Activated CD4-positive, alpha-beta T cell treated with anti-CD3 and anti-CD28 coated beads, Interleukin-10, Interleukin-2, amounts not matched to agents 100 ng/mL and 50 ng/mL, durations not matched to agents 16 hours and 8 hours (primary cell): ENCODE measurements around the gene SLC11A2.

ENCODE experiments used
- DNase-seq: peaks from one replicate; pipeline ENCODE4 v3.0.0-alpha.2; 2020

Gene SLC11A2

DNA sequence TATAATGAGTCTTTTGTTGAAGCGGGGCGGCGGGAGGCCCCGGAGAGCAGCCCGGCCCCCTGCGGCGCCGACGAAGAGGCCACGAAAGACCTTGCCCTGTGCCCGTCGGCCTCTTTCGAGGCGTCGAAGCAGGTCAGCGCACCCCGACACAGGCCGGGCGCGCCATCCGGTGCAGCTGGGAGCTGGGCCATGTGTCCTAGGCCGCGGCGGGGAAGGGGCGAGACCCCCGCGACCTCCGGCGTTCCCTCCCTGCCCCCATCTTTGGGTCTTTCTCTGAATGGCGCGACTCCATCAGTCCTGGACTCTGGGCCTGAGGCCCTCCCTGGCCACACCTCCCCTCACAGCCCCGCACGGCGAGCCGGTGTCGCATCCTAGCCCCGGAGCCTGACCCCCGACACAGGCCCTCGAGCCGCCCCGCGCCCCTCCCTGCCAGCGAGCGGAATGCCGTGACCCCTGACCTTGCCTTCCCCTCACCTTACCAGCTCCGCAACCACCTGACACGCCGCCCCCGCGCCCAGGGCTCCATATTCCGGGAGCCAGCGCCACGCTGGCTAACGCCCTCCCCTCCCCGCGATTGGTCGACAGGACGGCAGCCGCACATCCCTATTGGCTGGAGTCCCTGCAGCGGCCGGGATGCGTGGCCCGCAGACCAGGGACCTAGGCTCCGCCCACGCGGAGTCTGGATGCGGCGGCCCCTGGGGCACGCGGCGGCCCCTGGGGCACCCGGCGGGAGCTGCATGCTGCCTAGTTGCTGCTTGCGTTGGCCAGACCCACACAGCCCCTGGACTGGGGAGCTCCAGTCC, at the start of gene SLC11A2:
Gene SLC11A2, minus strand, starts transcription at position 549 of the 803 bp plus-strand sequence. CDS start 15,656 bp downstream, outside the sequence.
- peak; percentile 97 for DNase-seq

DNA sequence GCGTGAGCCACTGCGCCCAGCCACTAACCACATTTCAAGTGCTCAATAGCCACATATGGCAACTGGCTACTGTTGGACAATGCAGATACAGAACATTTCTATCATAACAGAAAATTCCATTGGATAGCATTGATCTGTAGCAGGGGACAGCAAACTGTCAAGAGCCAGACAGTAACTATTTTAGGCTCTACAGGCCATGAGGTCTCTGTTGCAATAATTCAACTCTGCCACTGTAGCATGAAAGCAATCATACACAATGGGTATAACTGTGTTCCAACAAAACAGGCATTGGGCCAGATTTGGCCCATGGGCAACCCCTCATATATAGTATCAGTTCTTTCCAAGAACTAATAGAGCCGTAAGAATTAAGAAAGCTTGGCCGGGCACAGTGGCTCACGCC, 49.2 kb upstream of the SLC11A2 start:
- no peak for DNase-seq

DNA sequence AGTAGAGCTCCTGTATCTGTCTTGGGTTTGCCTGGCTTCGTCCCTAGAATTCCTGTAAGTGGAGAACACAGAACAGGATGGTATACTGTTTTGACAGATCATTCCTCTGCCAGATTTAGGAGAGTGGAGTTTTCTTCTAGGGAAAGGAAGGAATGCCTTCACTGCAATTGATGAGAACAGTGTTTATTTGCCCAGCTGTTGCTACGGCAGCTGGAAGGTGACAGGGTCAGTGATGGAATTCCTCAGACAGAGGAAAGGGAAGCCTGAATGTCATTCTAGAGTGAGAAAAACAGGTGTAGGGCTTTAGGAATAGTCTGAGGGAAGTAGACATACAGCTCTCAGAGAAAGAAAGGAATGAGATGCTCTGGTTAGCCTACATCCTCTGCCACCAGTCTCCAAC, 45.5 kb upstream of the SLC11A2 start:
- no peak for DNase-seq

DNA sequence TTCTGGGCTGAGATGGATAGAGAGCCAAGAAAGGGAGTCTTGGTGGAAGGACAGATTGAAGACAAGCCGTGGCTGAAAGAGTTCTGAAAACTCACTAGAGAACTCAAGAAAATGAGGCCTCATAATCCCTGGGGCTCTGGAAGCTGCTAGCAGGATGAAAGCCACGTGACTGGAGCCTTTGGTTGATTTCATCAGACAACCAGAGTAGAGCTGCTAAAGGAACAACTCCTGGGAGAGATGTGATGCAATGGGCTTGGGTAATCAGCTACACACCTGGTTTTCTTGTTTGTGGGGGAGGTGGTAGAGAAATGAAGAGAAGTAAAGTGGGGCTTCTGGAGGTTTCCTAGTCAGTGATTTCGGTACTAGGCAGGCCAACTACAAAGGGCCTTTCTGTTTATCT, 43.8 kb upstream of the SLC11A2 start:
- DNase-seq: no peak

DNA sequence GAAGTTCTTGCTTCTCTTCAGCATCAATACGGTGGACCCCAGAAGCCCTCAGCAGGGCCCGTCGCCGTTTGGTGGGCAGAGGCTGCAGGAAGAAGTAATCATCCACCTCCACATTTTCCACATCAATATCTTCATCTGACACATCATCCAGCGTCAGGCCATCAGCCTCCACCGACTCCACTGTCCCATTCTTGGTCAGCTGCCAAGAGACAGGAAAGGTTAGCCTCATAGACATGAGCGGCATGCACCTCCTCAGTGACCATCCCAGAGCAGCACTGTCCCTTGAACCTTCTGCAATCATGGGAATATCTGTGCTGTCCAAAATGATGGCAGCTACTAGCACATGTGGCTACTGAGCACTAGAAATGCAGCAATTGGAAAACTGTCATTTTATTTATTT, 41.6 kb upstream of the SLC11A2 start:
- no peak for DNase-seq

DNA sequence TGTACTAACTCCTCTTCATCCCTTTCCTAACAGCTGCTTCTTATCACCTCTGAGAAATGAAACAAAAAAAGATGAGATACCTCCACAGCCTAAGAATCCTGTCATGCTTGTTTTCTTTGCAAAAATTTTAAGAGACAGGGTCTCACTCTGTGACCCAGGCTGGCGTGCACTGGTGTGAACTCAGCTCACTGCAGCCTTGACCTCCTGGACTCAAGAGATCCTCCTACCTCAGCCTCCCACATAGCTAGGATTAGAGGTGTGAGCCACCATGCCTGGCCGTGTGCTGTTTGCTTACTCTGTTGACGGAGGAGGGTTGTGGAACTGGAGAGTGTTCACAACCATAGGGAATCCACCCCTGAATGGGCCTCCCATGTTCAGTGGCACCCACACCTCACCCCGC, 41.0 kb upstream of the SLC11A2 start:
- no peak for DNase-seq

DNA sequence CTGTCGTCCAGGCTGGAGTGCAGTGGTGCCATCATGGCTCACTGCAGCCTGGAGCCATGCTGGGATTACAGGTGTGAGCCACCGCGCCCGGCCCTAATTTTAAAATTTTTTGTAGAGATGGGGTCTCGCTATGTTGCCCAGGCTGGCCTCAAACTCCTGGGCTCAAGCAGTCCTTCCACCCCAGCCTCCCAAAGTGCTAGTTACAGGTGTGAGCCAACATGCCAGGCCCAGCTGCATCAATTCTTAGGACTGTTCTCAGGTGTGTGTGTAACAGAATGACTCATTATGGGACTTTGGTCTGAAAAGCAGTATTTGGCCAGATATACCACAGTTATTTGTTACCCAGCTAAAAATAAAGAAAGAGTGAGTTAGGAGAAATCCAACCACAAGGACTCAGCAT, 39.3 kb upstream of the SLC11A2 start:
- no peak for DNase-seq

DNA sequence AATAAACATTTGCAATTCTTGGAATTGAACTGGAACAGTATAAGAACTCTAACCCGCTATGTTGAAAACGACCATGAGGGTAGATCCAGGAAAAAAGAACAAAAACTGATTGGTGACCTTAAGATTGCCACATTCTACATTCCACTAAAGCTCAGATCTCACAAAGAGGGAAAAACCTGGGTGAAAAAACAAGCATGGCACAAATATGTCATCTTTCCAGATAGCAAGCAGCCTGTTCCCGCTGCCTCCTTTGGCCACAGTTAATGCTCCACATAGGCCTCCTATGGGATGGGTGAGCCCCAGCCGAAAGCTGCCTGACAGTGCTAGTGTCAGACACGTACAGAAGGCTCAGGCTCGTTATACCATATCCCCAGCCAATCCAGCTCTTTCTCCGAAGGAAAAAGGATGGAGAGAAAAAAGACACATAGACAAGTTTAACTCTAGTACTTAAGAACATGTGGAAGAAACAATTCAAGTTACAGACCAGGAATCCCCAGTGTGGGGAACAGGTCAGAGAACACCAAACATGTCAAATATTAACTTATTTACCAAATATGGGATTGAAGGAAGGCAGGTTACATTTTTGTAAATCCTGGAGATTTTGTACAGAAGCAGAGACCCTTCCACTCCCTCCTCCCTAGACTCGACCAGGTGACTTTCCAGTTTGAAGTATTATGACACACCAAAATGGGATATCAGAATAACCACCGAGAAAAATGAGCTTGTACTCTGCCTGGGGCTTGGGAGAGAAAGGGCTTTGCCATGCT, 36.6 kb upstream of the SLC11A2 start:
- no peak for DNase-seq

DNA sequence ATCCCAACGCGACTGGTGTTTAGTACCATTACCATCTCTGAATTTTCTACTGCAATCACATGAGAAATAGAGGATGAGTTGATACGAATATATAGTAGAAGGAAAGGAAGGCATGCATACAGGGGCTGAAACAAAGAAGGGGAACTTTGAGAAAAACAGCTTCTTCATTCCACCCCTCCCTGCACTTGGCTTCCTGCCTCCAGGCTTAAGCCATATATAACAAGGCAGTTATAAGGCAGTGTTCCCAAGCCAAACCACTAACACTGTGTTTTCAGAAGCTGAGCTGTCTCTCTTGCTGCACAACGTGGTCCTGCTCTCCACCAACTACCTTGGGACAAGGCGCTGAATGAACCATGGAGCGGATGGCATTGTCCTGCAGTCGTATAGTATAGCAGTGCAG, 32.9 kb upstream of the SLC11A2 start:
- DNase-seq: no peak

DNA sequence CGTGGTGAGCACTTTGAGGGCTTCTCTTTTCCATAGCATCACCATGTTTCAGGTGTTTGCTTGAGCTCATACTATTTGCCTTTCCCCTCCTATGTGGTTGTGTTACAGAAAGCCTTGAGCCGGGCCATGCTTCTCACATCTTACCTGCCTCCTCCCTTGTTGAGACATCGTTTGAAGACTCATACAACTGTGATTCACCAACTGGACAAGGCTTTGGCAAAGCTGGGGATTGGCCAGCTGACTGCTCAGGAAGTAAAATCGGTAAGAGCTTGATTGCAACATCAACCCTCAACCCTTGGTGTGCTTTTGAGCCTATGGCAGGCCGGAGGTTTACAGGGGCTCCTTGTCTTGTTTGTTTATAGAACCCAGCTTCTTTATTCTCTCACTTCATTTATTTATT, 30.1 kb upstream of the SLC11A2 start:
- DNase-seq: no peak

DNA sequence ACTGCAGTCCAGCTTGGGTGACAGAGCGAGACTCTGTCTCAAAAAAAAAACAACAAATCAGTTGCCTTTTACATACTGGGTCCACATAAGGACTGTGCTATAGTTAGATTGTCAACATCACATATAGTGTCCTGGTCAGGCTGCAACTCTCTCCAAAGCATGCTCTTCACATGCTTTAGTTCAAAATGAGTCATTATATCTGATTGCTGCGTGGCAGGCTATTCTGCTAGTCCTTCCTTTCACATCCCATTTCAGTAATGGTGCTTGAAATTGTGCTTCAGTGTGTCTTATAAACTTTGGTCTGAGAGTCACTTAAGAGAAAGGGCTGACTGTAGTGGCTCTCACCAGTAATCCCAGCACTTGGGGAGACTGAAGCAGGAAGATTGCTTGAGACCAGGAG, 28.9 kb upstream of the SLC11A2 start:
- no peak for DNase-seq

DNA sequence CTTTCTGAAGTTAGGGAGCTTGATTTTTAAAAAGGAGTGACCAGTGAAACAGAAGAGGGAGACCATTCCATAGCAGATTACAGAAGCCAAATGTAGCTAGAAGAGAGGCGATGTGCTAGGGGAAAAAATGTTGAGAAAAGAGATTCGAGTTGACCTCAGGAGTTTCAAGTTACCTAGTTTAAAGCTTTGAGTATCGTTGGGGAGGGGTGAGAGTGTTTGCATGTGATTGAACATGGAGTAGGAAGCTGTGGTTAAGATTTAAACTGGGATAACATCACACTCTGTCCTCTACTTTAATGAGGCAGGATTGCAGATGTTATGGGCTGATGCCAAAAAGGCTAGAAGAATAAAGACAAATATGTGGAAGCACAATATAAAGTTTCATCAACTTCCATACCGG, 25.6 kb upstream of the SLC11A2 start:
- no peak for DNase-seq

DNA sequence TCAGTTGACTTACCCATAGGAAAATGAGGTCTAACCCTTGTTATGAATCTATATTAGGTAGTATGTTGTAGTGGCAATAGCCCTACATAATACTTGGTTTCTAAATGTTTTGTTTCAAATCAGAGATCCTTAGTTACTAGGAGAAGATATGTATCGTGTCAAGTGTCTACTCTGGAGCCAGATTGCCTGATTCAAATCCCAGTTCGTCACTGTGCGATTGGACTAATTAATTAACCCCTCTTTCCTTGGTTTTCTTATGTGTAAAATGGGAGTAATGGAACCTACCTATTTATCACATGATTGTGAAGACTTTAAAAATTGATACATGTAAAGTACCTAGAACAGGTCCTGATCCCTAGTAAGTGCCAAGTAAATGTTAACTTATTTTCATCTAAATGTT, 23.3 kb upstream of the SLC11A2 start:
- DNase-seq: no peak

DNA sequence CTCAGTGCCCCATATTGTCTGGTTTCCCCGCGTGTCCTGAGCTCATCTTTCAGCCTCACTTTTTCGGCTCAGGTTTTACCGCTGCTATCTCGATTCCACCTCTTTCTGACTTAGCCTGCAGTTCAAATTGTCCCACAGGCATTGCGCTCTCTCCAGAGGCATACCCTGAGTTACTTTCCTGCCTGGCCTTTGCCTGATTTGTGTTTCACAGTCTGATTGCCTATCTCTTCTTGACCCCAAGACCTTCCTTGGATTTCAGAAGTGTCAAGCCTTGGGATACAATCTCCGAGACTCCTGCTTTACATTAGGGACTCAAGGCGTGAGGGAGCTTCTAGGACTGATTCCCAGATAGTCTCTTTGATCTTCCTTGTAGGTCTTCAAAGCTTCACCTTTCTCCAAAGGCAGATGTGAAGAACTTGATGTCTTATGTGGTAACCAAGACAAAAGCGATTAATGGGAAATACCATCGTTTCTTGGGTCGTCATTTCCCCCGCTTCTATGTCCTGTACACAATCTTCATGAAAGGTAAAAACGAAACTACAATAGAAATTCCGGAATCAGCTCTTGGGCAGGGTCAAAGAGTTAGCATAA, 22.6 kb upstream of the SLC11A2 start:
- DNase-seq: peak; percentile 26

DNA sequence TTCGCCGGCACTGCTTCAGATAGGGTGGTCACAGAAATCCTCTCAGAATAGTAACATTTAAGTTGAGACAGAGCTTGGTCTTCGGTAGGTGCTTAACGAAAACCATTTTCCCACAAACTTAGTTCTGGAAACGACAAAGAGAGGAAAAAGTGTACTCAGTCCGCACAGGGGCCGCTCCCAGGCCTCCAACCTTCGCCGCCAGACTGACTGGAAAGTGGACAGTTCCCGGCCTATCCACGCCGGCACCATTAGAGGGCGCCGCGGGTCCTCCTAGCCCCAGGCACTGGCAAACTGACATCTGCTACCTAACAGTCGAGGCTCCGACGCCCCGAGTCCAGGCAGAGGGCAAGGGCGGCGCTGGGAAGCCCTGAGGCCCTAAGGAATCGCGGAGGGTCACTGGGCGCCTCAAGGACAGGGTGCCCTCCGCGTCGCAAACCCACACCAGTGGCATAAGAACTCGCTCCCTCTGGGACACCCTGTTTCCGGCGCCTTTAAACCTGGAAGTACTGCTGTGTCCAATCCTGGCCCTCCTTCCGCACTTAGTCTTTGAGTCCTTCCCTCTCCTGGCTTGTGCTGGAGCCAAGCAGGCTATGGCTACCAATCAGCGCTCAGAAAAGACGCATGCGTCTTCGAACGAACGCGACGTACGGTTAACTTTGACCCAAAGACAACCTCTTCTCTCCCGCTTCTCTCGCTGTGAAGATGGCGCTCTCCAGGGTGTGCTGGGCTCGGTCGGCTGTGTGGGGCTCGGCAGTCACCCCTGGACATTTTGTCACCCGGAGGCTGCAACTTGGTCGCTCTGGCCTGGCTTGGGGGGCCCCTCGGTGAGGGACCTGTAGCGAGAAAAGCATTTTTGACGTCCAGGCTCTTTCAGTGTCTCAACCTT, 21.7 kb upstream of the SLC11A2 start, which contains the start of gene LETMD1:
Gene LETMD1, plus strand, starts transcription at position 673 of the 886 bp plus-strand sequence. Its CDS starts 30 bp downstream, at position 703.
- peak; percentile 97 for DNase-seq

DNA sequence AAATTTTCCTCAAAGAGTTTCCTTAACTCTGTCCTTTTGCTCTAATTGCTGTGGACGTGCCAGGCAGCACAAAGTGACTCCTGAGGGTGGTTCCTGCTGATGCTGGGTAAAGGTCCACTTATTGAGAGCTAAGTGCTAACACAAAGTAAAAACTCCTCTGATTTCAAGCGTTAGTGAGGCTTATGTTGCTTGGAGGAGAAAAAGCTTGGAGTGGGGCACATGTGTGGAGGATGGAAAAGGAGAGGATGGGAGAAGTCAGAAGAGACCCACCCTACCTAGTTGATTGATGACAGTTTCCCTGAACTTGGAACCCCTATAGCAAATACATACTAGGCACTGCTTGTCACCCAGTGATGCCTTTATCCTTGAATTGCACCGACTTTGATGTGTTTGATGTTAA, 10.1 kb upstream of the SLC11A2 start:
- DNase-seq: no peak

DNA sequence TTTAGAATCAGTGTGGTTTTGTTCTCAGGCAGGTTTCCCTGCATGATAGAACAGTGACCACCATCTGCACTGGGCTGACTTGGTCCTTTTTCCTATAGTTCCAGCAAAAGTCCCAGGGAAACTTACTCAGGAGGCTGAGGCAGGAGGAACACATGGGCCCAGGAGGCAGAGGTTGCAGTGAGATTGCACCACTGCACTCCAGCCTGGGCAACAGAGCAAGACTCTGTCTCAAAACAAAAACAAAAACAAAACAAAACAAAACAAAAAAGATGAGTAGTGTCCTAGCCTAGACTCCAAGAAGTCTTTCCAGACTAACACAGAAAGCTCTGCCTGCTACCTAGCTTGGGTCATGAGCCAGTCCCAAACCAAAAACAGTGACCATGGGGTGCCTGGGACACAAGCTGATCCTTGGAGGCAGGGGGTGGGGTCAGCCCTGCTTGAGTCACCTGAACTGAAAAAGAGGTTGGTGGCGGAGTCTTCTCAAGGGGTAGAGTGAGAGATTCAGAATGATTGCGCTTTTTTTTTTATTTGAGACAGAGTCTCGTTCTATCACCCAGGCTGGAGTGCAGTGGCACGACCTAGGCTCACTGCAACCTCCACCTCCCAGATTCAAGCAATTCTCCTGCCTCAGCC, 7.4 kb upstream of the SLC11A2 start:
- no peak for DNase-seq

DNA sequence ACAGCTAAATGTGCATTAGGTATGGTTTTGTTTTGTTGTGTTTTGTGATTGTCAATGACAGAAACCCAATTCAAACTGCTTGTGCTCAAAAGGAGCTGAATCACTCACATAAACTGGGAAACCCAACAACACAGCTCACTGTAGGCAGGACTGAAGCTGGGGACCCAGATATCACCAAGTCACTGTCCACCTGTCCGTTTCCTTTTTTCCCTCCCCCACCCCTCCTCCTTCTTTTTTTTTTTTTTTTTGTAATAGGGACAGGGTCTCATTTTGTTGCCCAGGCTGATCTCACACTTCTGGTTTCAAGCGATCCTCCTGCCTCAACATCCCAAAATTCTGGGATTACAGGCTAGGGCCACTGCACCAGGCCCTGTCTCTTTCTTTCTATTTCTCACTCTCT, 6.9 kb upstream of the SLC11A2 start:
- no peak for DNase-seq

DNA sequence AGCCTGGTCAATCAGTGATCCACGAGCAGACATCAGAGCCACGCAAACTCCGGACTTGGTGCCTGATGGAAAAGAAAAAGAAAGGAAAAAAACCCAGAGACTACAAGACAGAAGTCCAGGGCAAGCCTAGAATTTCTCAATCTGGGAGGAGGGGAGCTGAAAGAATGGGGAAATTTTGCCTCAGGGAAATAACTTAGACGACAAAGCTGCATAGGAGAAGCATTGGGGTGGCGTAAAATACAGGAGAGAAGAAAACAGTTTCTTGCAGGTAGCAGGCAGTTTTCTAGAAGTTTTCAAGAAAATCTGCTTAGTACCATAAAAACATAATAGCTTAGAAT, 2.6 kb upstream of the SLC11A2 start:
- no peak for DNase-seq

DNA sequence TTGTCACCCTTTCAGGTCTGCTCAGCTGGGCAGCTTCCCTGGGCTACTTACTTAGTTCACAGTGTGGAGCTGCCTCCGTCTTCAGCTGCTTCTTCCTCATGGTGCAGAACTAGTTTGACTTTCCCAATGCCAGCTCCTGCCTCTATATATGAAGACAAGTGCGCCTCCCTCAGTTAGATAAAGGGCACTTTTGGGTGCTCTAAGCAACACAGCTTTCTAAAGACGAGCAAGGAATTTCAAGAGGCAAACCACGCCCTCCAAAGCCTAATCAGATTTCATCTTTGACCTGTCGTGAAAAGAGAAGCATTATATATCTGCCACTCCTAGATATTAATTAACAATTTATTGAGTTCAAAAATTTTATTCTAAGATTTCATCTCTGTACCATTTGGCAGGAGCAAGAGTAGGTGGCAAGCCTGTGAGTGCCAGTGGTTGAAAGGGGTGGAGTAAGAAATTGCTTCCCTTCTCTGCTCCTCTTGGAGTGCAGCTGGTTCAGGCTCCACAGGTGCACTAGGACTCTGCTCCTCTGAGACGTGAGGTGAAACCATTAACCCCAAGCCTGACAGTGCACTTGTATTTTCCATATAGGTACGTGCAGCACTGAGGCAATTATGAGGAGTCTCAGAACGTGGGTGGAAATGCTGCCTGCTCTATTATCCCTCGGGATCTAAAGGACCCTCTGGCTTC, 2.1 kb upstream of the SLC11A2 start:
- DNase-seq: peak; percentile 64

DNA sequence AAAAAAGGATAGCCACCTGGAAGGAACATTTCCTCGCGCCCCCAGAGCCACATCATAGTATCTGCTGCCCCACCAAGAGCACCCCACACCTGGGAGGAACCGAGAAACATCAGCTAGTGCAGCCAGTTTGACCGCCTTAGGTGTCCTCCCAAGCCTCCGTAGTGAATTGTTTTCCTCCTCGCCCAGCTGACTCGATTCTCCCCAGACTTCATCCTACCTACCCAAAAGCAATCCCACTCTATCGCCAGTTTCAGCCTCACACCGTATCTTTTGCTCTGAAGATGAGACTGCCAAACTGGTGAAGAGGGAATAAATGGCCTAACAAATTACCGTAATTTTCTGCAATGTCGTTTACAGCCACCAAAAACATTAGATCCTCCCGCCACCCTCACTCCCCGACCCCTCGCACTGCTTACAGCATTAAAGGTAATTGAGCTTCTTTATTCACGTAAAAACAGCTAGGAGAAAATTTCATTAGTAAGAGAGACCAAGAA, 1.2 kb upstream of the SLC11A2 start:
- DNase-seq: no peak
